ENCODE data around the gene MAPK13.
"Not testable (repeated sequence)": the region's sequence is repeated elsewhere in the genome, so short reads cannot be mapped to it uniquely, and the experiment has no call there.

The MAPK13 gene

GRCh38 chr6:36127462-36128016 lies 2.8 kb upstream of the MAPK13 start:
- no peak for DNase-seq (ENCODE audit: low read depth in 3 of 3)

- DNase-seq (ENCODE audit: low read depth in 3 of 3), result no peak
These were observed 2.2 kb upstream of the MAPK13 start for GRCh38 chr6:36128073-36128472.

- no peak for DNase-seq (ENCODE audit: low read depth in 3 of 3)
These were observed 1.5 kb upstream of the MAPK13 start for GRCh38 chr6:36128793-36129192.

GRCh38 chr6:36129334-36129733 lies 979 bp upstream of the MAPK13 start:
- not testable (repeated sequence) for DNase-seq (ENCODE audit: low read depth in 3 of 3)

GRCh38 chr6:36130667-36131510 lies 576 bp downstream of the MAPK13 start:
- DNase-seq (ENCODE audit: low read depth in 3 of 3), result peak; percentile 45 to 62 (median 47)

GRCh38 chr6:36131511-36132245 lies 1.4 kb downstream of the MAPK13 start:
- peak in 2 of 3 experiments; percentile 21 to 30 for DNase-seq (ENCODE audit: low read depth in 3 of 3)

GRCh38 chr6:36132246-36132895 lies 2.1 kb downstream of the MAPK13 start:
- no peak for DNase-seq (ENCODE audit: low read depth in 3 of 3)

- DNase-seq (ENCODE audit: low read depth in 3 of 3), result no peak
These were observed 2.8 kb downstream of the MAPK13 start for GRCh38 chr6:36133148-36133547.

GRCh38 chr6:36133912-36134311 lies 3.6 kb downstream of the MAPK13 start:
- DNase-seq (ENCODE audit: low read depth in 3 of 3), result no peak

GRCh38 chr6:36135053-36135731 lies 4.9 kb downstream of the MAPK13 start:
- no peak for DNase-seq (ENCODE audit: low read depth in 3 of 3)

- no peak for DNase-seq (ENCODE audit: low read depth in 3 of 3)
These were observed 5.7 kb downstream of the MAPK13 start for GRCh38 chr6:36136034-36136433.

- DNase-seq (ENCODE audit: low read depth in 3 of 3), result no peak
These were observed 6.2 kb downstream of the MAPK13 start for GRCh38 chr6:36136551-36136950.

- no peak for DNase-seq (ENCODE audit: low read depth in 3 of 3)
These were observed 8.4 kb downstream of the MAPK13 start for GRCh38 chr6:36138667-36139066.

- DNase-seq (ENCODE audit: low read depth in 3 of 3), result no peak
These were observed 9.1 kb downstream of the MAPK13 start for GRCh38 chr6:36139431-36139830.

GRCh38 chr6:36139991-36140710 lies 9.8 kb downstream of the MAPK13 start:
- no peak for DNase-seq (ENCODE audit: low read depth in 3 of 3)

- DNase-seq (ENCODE audit: low read depth in 3 of 3), result no peak
These were observed 10.8 kb downstream of the MAPK13 start for GRCh38 chr6:36141091-36141490.

GRCh38 chr6:36141961-36142360 lies 11.6 kb downstream of the MAPK13 start:
- no peak for DNase-seq (ENCODE audit: low read depth in 3 of 3)

- DNase-seq (ENCODE audit: low read depth in 3 of 3), result no peak
These were observed 12.9 kb downstream of the MAPK13 start for GRCh38 chr6:36142971-36143838.

GRCh38 chr6:36145495-36145894 lies 15.2 kb downstream of the MAPK13 start:
- no peak for DNase-seq (ENCODE audit: low read depth in 3 of 3)

- DNase-seq (ENCODE audit: low read depth in 3 of 3), result no peak
These were observed 17.0 kb downstream of the MAPK13 start for GRCh38 chr6:36147294-36147693.
